GM21423 (cell line): ENCODE results near the gene FBLN1.

ENCODE experiments used
- ATAC-seq: cut with Tn5 transposase; IDR thresholded peaks from one replicate; pipeline ENCODE4 v1.9.1; 2021; ENCODE audit warnings: mild to moderate bottlenecking, moderate library complexity; ENCODE audit not compliant: unreplicated experiment

FBLN1 gene

GRCh38 chr22:45562537-45563361, 60.1 kb downstream of the FBLN1 start:
- no peak for ATAC-seq

- ATAC-seq = no peak
Measured at GRCh38 chr22:45563362-45564040, 60.8 kb downstream of the FBLN1 start.

GRCh38 chr22:45564349-45565030, 61.8 kb downstream of the FBLN1 start:
- ATAC-seq = no peak

- ATAC-seq = no peak
Measured at GRCh38 chr22:45565171-45565570, 62.5 kb downstream of the FBLN1 start.

GRCh38 chr22:45565973-45566372, 63.3 kb downstream of the FBLN1 start:
- ATAC-seq = no peak

GRCh38 chr22:45568213-45568612, 65.5 kb downstream of the FBLN1 start:
- ATAC-seq = no peak

GRCh38 chr22:45571089-45571488, 68.4 kb downstream of the FBLN1 start:
- ATAC-seq = no peak

GRCh38 chr22:45572444-45572843, 69.8 kb downstream of the FBLN1 start:
- ATAC-seq = no peak

- ATAC-seq = no peak
Measured at GRCh38 chr22:45574069-45574703, 71.5 kb downstream of the FBLN1 start.

- no peak for ATAC-seq
Measured at GRCh38 chr22:45575173-45575572, 72.5 kb downstream of the FBLN1 start.

- ATAC-seq = no peak
Measured at GRCh38 chr22:45575607-45576272, 73.1 kb downstream of the FBLN1 start.

GRCh38 chr22:45576273-45576625, 73.6 kb downstream of the FBLN1 start:
- no peak for ATAC-seq

- ATAC-seq = no peak
Measured at GRCh38 chr22:45576730-45577464, 74.2 kb downstream of the FBLN1 start.

GRCh38 chr22:45577746-45578523, 75.3 kb downstream of the FBLN1 start:
- no peak for ATAC-seq

- ATAC-seq = no peak
Measured at GRCh38 chr22:45578524-45579147, 76.0 kb downstream of the FBLN1 start.

- ATAC-seq = no peak
Measured at GRCh38 chr22:45579306-45579705, 76.6 kb downstream of the FBLN1 start.

GRCh38 chr22:45579806-45580725, 77.4 kb downstream of the FBLN1 start:
- ATAC-seq = no peak
